RWPE1 (cell line): ENCODE results near the gene SP1.
"Not testable (repeated sequence)": the region's sequence is repeated elsewhere in the genome, so short reads cannot be mapped to it uniquely, and the experiment has no call there.

Source experiments
- CTCF ChIA-PET: fragments of 350-600 bp; sonication (Branson Sonifier 250); formaldehyde crosslinking; extraction: SDS; loops from one replicate; lab custom pipeline; 2021; lab: Yijun Ruan, JAX
- POLR2A ChIA-PET: fragments of 400-600 bp; formaldehyde crosslinking; extraction: SDS; loops from one replicate; lab custom pipeline; 2020; ENCODE audit warnings: antibody characterized with exemption; ENCODE audit not compliant: low non-redundant PET; lab: Yijun Ruan, JAX
- DNase-seq: peaks from one replicate; pipeline ENCODE4 v3.0.0; 2012; ENCODE audit warnings: low spot score
- H3K27ac ChIP-seq: fragments of 450-650 bp; 2 replicates; pipeline ENCODE4 v1.5.1; 2017
- TF ChIP-seq, protein P1 (sequence below): fragments of 450-650 bp; conservative IDR thresholded peaks from 2 replicates; pipeline ENCODE4 v1.5.1; 2017; ENCODE audit warnings: low read depth, mild to moderate bottlenecking

The SP1 gene

DNA sequence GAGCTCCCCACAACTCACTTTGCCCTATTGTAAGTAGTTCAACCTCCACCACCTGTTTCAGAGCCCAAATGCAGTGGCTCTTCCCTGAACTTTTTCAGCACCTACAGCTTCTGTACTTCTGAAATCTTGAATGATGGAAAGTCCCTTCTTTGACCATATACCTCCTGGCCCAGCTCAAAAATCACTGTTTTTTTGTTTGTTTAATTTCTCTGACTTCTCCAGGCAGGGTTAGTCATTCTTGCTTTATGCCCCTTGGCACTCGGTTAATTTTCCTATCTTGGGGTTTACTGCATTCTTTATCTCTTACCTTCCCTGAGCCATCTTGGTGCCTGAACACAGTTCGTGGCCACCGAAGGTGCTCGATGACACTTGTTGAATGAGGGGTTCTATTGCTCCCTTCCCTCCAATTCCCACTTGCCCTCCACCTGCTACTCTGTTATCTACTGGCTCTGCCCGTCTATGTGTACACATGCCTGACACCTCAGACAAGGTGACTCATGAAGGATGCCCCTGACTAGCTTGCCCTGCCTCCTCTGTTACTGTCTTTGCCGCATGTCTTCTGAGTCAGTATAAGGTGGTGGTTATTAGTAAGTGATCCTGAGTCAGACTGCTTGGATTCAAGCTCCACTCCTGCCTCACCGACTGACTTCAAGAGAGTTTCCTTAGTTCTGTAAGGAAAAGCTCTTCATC is 48.1 kb downstream of the SP1 start:
- H3K27ac ChIP-seq, result no peak overlapping the region; the same call in 1 of the 2 replicates
- CTCF ChIA-PET, result interaction anchor here (0.6 to 2.8 kb wide), 4 partner anchors 53 to 103 kb away, joined by 3 to 8 read pairs (median 4); no protein-coding TSS in a partner anchor
- POLR2A ChIA-PET, result no interaction called here
- peak; percentile 90 for DNase-seq
- TF ChIP-seq, protein P1, sequence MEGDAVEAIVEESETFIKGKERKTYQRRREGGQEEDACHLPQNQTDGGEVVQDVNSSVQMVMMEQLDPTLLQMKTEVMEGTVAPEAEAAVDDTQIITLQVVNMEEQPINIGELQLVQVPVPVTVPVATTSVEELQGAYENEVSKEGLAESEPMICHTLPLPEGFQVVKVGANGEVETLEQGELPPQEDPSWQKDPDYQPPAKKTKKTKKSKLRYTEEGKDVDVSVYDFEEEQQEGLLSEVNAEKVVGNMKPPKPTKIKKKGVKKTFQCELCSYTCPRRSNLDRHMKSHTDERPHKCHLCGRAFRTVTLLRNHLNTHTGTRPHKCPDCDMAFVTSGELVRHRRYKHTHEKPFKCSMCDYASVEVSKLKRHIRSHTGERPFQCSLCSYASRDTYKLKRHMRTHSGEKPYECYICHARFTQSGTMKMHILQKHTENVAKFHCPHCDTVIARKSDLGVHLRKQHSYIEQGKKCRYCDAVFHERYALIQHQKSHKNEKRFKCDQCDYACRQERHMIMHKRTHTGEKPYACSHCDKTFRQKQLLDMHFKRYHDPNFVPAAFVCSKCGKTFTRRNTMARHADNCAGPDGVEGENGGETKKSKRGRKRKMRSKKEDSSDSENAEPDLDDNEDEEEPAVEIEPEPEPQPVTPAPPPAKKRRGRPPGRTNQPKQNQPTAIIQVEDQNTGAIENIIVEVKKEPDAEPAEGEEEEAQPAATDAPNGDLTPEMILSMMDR, result no peak

DNA sequence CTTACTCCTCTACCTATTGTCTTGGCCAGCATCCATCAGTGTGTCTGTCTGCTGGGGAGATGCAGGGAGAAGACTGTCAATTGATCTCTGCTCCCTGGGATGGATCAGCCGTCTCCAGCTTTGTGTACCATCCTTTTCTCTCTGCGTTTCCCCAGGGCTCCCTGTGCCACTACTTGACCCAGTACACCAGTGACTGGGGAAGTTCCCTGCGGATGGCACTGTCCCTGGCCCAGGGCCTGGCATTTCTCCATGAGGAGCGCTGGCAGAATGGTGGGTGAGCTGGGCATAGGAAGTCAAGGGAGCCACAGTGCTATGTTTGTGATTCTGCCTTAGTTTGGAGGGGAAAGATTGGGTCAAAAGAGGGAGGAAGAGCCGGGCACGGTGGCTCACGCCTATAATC is 48.8 kb downstream of the SP1 start:
- ChIA-PET CTCF (interaction anchor here (0.6 to 2.8 kb wide), 4 partner anchors 54 to 104 kb away, joined by 3 to 8 read pairs (median 4); no protein-coding TSS in a partner anchor), POLR2A (no interaction called here)
- peak overlapping the region; percentile 40; the same call in 1 of the 2 replicates for H3K27ac ChIP-seq
- DNase-seq, result no peak
- TF ChIP-seq, protein P1, result no peak

DNA sequence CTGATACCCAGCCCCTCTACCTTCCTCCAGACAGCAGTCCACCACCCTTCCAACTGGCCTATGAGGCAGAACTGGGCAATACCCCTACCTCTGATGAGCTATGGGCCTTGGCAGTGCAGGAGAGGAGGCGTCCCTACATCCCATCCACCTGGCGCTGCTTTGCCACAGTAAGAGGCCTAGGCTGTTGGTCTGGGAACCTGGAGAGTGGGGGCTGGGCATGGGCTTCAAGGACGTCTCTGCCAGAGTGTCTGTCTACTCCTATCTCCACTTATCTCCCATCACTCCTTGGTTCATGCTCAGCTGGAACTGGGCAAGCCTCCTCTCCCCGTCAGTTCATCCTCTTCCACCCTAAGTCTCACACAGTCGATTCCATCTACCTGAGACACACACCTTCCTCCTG is 50.1 kb downstream of the SP1 start:
- DNase-seq, result no peak
- ChIA-PET CTCF (no interaction called here), POLR2A (no interaction called here)
- TF ChIP-seq, protein P1, result no peak
- H3K27ac ChIP-seq, result no peak overlapping the region

DNA sequence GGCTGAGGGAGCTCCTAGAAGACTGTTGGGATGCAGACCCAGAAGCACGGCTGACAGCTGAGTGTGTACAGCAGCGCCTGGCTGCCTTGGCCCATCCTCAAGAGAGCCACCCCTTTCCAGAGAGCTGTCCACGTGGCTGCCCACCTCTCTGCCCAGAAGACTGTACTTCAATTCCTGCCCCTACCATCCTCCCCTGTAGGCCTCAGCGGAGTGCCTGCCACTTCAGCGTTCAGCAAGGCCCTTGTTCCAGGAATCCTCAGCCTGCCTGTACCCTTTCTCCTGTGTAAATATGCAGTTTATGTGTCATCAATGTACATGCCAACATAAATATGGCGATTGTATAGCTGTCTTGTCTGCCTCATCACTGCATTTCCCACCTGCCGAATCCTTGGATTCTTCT is 51.2 kb downstream of the SP1 start:
- no peak overlapping the region for H3K27ac ChIP-seq
- POLR2A ChIA-PET, result no interaction called here

DNA sequence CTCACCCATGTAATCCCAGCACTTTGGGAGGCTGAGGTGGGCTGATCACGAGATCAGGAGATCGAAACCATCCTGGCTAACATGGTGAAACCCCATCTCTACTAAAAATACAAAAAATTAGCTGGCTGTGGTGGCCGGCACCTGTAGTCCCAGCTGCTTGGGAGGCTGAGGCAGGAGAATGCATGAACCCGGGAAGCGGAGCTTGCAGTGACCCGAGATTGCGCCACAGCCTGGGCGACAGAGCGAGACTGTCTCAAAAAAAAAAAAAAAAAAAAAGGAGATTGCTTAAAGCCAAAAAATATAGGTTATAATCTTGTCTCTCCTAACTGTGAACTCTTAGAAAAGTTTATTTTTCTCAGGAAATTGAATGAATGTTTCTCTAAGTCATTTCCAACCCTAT is 55.4 kb downstream of the SP1 start:
- H3K27ac ChIP-seq, POLR2A ChIA-PET, DNase-seq: not testable (repeated sequence)
- CTCF ChIA-PET, result interaction anchor here (1.1 kb wide), 1 partner anchor 83 kb away, joined by 7 read pairs; no protein-coding TSS in a partner anchor

More for the DNA sequence above, 51.2 kb downstream of the SP1 start:
- no peak for DNase-seq
- TF ChIP-seq, protein P1, result no peak
- CTCF ChIA-PET, result no interaction called here

DNA sequence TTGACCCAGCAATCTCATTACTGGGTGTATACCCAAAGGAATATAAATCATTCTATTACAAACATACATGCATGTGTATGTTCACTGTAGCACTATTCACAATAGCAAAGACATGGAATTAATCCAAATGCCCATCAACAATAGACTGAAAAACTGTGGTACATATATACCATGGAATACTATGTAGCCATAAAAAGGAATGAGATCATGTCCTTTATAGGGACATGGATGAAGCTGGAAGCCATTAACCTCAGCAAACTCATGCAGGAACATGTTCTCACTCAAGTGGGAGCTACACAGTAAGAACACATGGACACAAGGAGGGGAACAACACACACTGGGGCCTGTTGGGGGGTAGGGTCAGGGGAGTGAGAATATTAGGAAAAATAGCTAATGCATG is 59.6 kb downstream of the SP1 start:
- H3K27ac ChIP-seq, POLR2A ChIA-PET, DNase-seq: not testable (repeated sequence)
- CTCF ChIA-PET, result interaction anchor here (0.6 kb wide), 1 partner anchor 1042 kb away, joined by 3 read pairs; no protein-coding TSS in a partner anchor

DNA sequence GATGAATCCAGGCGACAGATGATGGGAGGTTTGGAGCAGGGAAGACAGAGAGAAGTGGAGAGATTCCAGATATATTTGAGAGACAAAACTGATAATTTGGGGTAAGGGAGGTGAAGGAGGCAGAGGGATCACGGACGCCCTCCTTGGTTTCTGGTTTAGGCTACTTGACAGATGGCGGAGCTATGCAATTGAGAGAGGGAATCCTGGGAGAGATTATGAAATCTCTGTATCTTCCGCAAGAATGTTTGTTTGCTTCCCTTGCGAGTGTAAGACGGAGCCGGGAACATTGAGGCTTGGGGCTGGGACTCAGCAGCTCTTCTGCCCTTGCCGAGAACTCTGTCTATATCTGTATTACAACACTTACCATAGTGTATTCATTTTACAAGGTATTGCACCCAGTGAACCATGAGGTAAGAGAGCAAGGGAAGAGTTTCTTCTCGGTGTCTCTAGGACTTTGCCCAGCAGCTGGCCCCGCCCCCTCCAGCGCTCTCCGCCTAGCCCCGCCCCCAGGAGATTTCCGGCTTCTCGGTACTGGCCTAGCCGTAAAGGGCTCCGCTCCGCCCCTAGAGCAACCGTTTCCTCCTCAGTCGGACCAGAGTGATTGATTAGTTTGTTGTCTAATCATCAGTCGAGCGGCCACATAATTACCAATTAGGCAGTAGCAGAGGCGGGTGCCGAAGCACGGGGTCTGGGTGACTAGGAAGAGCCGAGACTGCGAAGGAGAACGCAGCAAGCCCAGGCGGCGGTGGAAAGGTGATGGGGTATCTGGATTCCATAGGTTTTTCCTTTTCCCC is 61.3 kb downstream of the SP1 start, which contains the start of gene PRR13:
Gene PRR13, plus strand, starts transcription at position 695 of the 794 bp plus-strand sequence. CDS start 981 bp downstream, outside the sequence.
- DNase-seq, result peak; percentile 98
- H3K27ac ChIP-seq, result peak within 1 kb of the TSS; percentile 94
- TF ChIP-seq, protein P1, result no peak
- ChIA-PET CTCF (no interaction called here), POLR2A (interaction anchor here (0.6 to 1.0 kb wide), 3 partner anchors 17 to 62 kb away, joined by 5 to 9 read pairs (median 6); no protein-coding TSS in a partner anchor)
